Mesenchymal stem cell (in vitro differentiated cells and primary cell): ENCODE measurements around the gene ACACA.
A peak's percentile ranks its signal among the peaks of the same experiment; 100 is the strongest.

Experiments
- DNase-seq: peaks from one replicate; pipeline ENCODE4 v3.0.0-alpha.2; 2013
- H2AFZ ChIP-seq: one replicate; pipeline ENCODE4 v1.6.1; 2013; ENCODE audit warnings: low read depth, mild to moderate bottlenecking, control low read depth, inconsistent platforms, low read length, moderate library complexity
- H2AK5ac ChIP-seq: 2 replicates; pipeline ENCODE4 v1.6.1; 2013; ENCODE audit warnings: low read length, moderate library complexity, mild to moderate bottlenecking, inconsistent platforms; ENCODE audit not compliant: severe bottlenecking
- H2BK120ac ChIP-seq: one replicate; pipeline ENCODE4 v1.6.1; 2013; ENCODE audit warnings: low read depth, mild to moderate bottlenecking, inconsistent platforms, low read length, moderate library complexity
- H2BK12ac ChIP-seq, 2 experiments: one replicate each; pipeline ENCODE4 v1.6.1; 2013; ENCODE audit warnings: inconsistent platforms in 2 of 2, low read length in 2 of 2, mild to moderate bottlenecking in 2 of 2, moderate library complexity in 2 of 2, control low read depth in 1 of 2
- H2BK15ac ChIP-seq: one replicate; pipeline ENCODE4 v1.6.1; 2013; ENCODE audit warnings: mild to moderate bottlenecking, low read depth, inconsistent platforms; ENCODE audit not compliant: poor library complexity, severe bottlenecking
- H2BK5ac ChIP-seq: 2 replicates; pipeline ENCODE4 v1.6.1; 2013; ENCODE audit warnings: low read depth, mild to moderate bottlenecking, low read length, control low read depth, inconsistent platforms; ENCODE audit not compliant: poor library complexity, severe bottlenecking
- H3K14ac ChIP-seq, 2 experiments: one replicate each; pipeline ENCODE4 v1.6.1; 2013; ENCODE audit warnings: inconsistent platforms in 2 of 2, low read length in 2 of 2, control low read depth in 1 of 2, mild to moderate bottlenecking in 1 of 2, moderate library complexity in 1 of 2
- H3K18ac ChIP-seq, 2 experiments: one replicate each; pipeline ENCODE4 v1.6.1; 2013; ENCODE audit warnings: inconsistent platforms in 2 of 2, low read length in 2 of 2, control low read depth in 1 of 2, low read depth in 1 of 2, mild to moderate bottlenecking in 1 of 2
- H3K23ac ChIP-seq, 2 experiments: one replicate each; pipeline ENCODE4 v1.6.1; 2013; ENCODE audit warnings: inconsistent platforms in 2 of 2, low read length in 2 of 2, mild to moderate bottlenecking in 2 of 2, moderate library complexity in 2 of 2, control low read depth in 1 of 2
- H3K27ac ChIP-seq: 2 replicates; pipeline ENCODE4 v1.5.1; 2013; ENCODE audit warnings: mild to moderate bottlenecking, moderate library complexity, low read length, control low read depth, inconsistent platforms; ENCODE audit not compliant: poor library complexity, severe bottlenecking
- H3K27me3 ChIP-seq, 2 experiments: 2 replicates each; pipeline versions ENCODE4 v1.6.1 to v1.7.0; 2013; ENCODE audit warnings: low read length in 2 of 2, mild to moderate bottlenecking in 2 of 2, moderate library complexity in 2 of 2, control low read depth in 1 of 2, inconsistent platforms in 1 of 2; ENCODE audit not compliant: control insufficient read depth in 1 of 2, insufficient read depth in 1 of 2
- H3K36me3 ChIP-seq, 2 experiments: 2 replicates each; pipeline versions ENCODE4 v1.6.1 to v1.7.0; 2013; ENCODE audit warnings: low read length in 2 of 2, control low read depth in 1 of 2, inconsistent platforms in 1 of 2, low read depth in 1 of 2, mild to moderate bottlenecking in 1 of 2; ENCODE audit not compliant: insufficient read depth in 2 of 2, control insufficient read depth in 1 of 2
- H3K4ac ChIP-seq, 2 experiments: one replicate each; pipeline ENCODE4 v1.6.1; 2013; ENCODE audit warnings: inconsistent platforms in 2 of 2, low read length in 2 of 2, mild to moderate bottlenecking in 2 of 2, moderate library complexity in 2 of 2, control low read depth in 1 of 2, low read depth in 1 of 2
- H3K4me1 ChIP-seq: 2 replicates; pipeline ENCODE4 v1.6.1; 2013; ENCODE audit warnings: low read depth, low read length, control low read depth; ENCODE audit not compliant: control insufficient read depth, insufficient read depth
- H3K4me2 ChIP-seq: 2 replicates; pipeline ENCODE4 v1.6.1; 2013; ENCODE audit warnings: low read length, mild to moderate bottlenecking, inconsistent platforms; ENCODE audit not compliant: poor library complexity, severe bottlenecking
- H3K4me3 ChIP-seq, 2 experiments: 2 replicates each; pipeline versions ENCODE4 v1.5.1 to v1.7.0; 2013; ENCODE audit warnings: low read length in 2 of 2, mild to moderate bottlenecking in 2 of 2, control low read depth in 1 of 2, low read depth in 1 of 2; ENCODE audit not compliant: insufficient read depth in 1 of 2
- H3K79me1 ChIP-seq: replicated peaks from 2 replicates; pipeline ENCODE4 v1.6.1; 2013; ENCODE audit warnings: mild to moderate bottlenecking, control low read depth, low read length, inconsistent platforms; ENCODE audit not compliant: poor library complexity, severe bottlenecking
- H3K9ac ChIP-seq: 2 replicates; pipeline ENCODE4 v1.7.0; 2013; ENCODE audit warnings: mild to moderate bottlenecking, low read length, moderate library complexity
- H3K9me3 ChIP-seq: 2 replicates; pipeline ENCODE4 v1.7.0; 2013; ENCODE audit warnings: mild to moderate bottlenecking, low read length; ENCODE audit not compliant: control insufficient read depth
- H4K8ac ChIP-seq: one replicate; pipeline ENCODE4 v1.6.1; 2013; ENCODE audit warnings: inconsistent platforms, mild to moderate bottlenecking, low read length, moderate library complexity
- H4K91ac ChIP-seq: one replicate; pipeline ENCODE4 v1.6.1; 2013; ENCODE audit warnings: mild to moderate bottlenecking, low read length, inconsistent platforms
- WGBS: methylation state at CpG from one replicate; pipeline ENCODE4 v1.1.7; 2013; ENCODE audit warnings: mixed read lengths; 5-methylcytosine and 5-hydroxymethylcytosine counted together

The ACACA gene

DNA sequence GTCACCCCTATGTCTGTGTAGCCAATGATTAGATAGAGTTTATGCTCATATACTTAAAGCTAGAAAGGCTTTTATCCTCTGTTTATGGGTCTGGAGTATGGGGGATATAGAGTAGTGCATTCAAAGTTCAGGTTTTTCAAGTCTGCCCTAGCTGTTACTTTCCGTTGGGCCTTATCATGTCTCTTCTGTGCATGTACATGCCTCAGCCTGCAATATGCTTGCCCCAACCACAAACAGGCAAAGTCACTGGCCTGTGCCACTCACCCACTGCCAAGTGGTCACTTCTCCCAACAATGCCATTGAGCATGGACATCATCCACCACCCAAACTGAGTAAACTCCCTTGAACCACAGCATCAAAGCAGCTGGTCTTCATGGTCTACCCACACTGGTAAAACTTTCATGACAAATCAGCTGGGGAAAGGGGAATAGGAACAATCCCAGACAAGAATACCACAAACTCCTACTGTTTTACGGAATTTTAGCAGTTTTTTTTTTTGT lies 101.2 kb downstream of the ACACA start:
- Histone ChIP-seq H3K4me3 (no peak overlapping the region), H2AFZ (no peak overlapping the region), H3K4me1 (peaks cover 3% of the 10 kb centered on the region), H2BK12ac (peak overlapping the region in 1 of 2 experiments; percentile 54), H3K27ac (peak overlapping the region; percentile 10), H2AK5ac (peak overlapping the region; percentile 85), H3K4ac (no peak overlapping the region), H3K9me3 (no peaks in the 10 kb centered on the region), H3K4me2 (no peak overlapping the region), H3K79me1 (peaks cover 22% of the 10 kb centered on the region), H3K18ac (peak overlapping the region; percentile 34 to 75), H3K9ac (no peak overlapping the region), H3K14ac (peak overlapping the region in 1 of 2 experiments; percentile 55), H3K23ac (no peak overlapping the region), H2BK120ac (no peak overlapping the region), H3K27me3 (no peaks in the 10 kb centered on the region), H4K8ac (no peak overlapping the region), H2BK5ac (no peak overlapping the region), H4K91ac (no peak overlapping the region), H3K36me3 (peaks cover 3 to 18% of the 10 kb centered on the region in 2 experiments), H2BK15ac (no peak overlapping the region)
- 89% methylated on average over 1 of the region's 2 CpGs for WGBS
- no peak for DNase-seq

DNA sequence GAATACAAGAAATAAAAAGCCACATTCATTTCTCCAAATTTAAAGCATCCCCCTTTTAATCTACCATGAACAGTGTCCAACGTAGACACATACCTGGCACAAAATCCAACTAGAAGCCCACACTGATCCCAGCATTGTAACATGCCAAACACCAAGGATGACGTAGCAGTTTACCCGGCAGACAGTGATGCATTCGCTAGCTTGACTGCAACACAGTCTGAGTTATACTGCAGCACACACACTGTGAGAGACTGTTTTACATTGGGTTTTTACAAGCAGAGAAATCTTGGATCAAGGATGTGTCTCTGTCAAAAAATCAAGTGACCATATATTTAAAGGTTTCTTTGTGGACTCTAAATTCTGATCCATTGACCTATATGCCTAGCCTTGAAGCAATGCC lies 105.3 kb downstream of the ACACA start:
- Histone ChIP-seq H3K4me3 (no peak overlapping the region), H3K36me3 (peaks cover 3 to 11% of the 10 kb centered on the region in 2 experiments), H3K14ac (no peak overlapping the region), H3K23ac (no peak overlapping the region), H3K4me2 (no peak overlapping the region), H3K27me3 (no peaks in the 10 kb centered on the region), H3K9ac (peak overlapping the region; percentile 2), H3K79me1 (peaks cover 12% of the 10 kb centered on the region), H2BK15ac (no peak overlapping the region), H3K27ac (no peak overlapping the region), H4K8ac (no peak overlapping the region), H2BK5ac (no peak overlapping the region), H3K18ac (no peak overlapping the region), H2BK12ac (no peak overlapping the region), H2BK120ac (no peak overlapping the region), H4K91ac (no peak overlapping the region), H2AFZ (no peak overlapping the region), H2AK5ac (no peak overlapping the region), H3K4ac (no peak overlapping the region), H3K4me1 (peaks cover 7% of the 10 kb centered on the region), H3K9me3 (no peaks in the 10 kb centered on the region)
- DNase-seq: peak; percentile 38
- WGBS: 94% methylated on average over 4 of the region's 4 CpGs

DNA sequence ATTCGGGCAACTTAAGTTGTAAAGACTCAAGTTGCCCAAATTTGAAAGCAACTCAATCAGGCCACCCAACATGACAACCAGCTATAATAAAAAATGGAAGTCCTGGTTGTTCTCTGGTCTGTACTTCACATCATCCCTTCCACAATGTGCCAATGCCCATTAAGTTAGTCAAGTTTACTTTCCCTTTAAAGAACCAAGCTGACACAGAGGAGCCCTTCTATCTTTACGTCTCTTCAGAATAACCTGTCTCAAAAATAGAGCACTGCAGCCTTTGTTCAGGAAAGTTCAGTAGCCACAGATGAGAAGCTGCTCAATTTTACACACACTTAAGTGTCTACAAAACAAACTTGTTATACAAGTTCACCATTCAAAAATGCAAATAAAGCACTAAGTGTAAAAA lies 106.0 kb downstream of the ACACA start:
- H3K27ac ChIP-seq: no peak overlapping the region
- no peak overlapping the region for H2AK5ac ChIP-seq
- peak overlapping the region; percentile 2 for H3K9ac ChIP-seq
- H2BK5ac ChIP-seq: no peak overlapping the region
- H3K4me1 ChIP-seq: peaks cover 7% of the 10 kb centered on the region
- H3K79me1 ChIP-seq: peaks cover 12% of the 10 kb centered on the region
- H4K91ac ChIP-seq: no peak overlapping the region
- H4K8ac ChIP-seq: no peak overlapping the region
- H3K4ac ChIP-seq: no peak overlapping the region
- peaks cover 3 to 11% of the 10 kb centered on the region in 2 experiments for H3K36me3 ChIP-seq
- no peak overlapping the region for H3K4me2 ChIP-seq
- no peak overlapping the region for H2BK12ac ChIP-seq
- no peak overlapping the region for H3K14ac ChIP-seq
- H3K18ac ChIP-seq: no peak overlapping the region
- no peaks in the 10 kb centered on the region for H3K27me3 ChIP-seq
- no peaks in the 10 kb centered on the region for H3K9me3 ChIP-seq
- WGBS: 93% methylated on average over 2 of the region's 2 CpGs
- H2AFZ ChIP-seq: no peak overlapping the region
- no peak overlapping the region for H3K23ac ChIP-seq
- H2BK15ac ChIP-seq: no peak overlapping the region
- no peak overlapping the region for H2BK120ac ChIP-seq
- no peak overlapping the region for H3K4me3 ChIP-seq
- DNase-seq: peak; percentile 34

DNA sequence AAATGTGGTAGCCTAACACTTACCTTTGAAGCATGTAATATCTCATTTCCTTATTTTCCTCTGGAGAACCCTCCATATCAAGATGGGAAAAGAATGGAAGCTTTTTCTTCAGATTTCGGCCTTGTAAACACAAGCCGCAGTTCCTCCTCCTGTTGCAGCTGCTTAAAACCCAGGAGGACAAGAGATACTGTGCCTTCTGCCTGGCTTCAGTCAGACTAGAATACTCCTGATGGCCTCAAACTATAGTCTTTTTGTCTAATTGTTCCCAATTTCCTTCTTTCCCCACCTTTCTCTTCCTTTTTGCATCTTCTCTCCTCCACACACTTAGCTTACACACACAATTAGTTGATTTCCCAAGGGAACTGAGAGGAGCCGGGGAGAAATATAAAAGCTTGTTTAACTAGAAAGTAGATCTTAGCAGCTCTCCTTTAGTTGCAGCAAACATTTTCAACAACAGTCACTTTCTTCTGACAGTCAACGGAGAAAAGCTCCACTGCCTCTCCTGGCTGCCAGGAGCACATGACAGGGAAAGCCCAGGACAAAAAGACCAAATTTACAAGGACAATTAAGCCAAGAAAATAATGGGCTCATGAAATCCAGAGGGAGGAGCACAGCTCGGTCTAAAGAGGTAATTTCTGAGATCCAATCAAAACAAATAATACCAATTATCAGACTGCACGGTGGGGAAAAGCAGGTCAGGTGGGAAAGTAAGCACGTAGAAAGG lies 107.2 kb downstream of the ACACA start:
- H3K23ac ChIP-seq: no peak overlapping the region
- H3K4me3 ChIP-seq: peak overlapping the region in 1 of 2 experiments; percentile 20
- no peak overlapping the region for H2BK5ac ChIP-seq
- no peak overlapping the region for H4K91ac ChIP-seq
- H3K27ac ChIP-seq: peak overlapping the region; percentile 49
- no peak overlapping the region for H3K4ac ChIP-seq
- H3K18ac ChIP-seq: peak overlapping the region; percentile 60 to 62
- H2BK120ac ChIP-seq: no peak overlapping the region
- no peak overlapping the region for H4K8ac ChIP-seq
- peaks cover 18% of the 10 kb centered on the region for H3K79me1 ChIP-seq
- no peak overlapping the region for H2AFZ ChIP-seq
- DNase-seq: peak; percentile 35
- peak overlapping the region; percentile 32 for H2AK5ac ChIP-seq
- H3K9ac ChIP-seq: peak overlapping the region; percentile 58
- no peaks in the 10 kb centered on the region for H3K9me3 ChIP-seq
- H3K4me2 ChIP-seq: no peak overlapping the region
- H3K4me1 ChIP-seq: peaks cover 4% of the 10 kb centered on the region
- H3K14ac ChIP-seq: no peak overlapping the region
- no peak overlapping the region for H2BK12ac ChIP-seq
- H3K36me3 ChIP-seq: peaks cover 1 to 8% of the 10 kb centered on the region in 2 experiments
- H2BK15ac ChIP-seq: no peak overlapping the region
- 70% methylated on average over 7 of the region's 7 CpGs for WGBS
- H3K27me3 ChIP-seq: no peaks in the 10 kb centered on the region
